ENCODE results near the gene RREB1. TPM values are rescaled to one million over a fixed set of nuclear protein-coding genes. Genes with fewer than 3 reads are reported as not detected.
A peak's percentile ranks its signal among the peaks of the same experiment; 100 is the strongest.
"Not testable (repeated sequence)": the region's sequence is repeated elsewhere in the genome, so short reads cannot be mapped to it uniquely, and the experiment has no call there.

RREB1 gene
- total RNA-seq, 2 experiments from 2014 or later: 18.7 to 19.7 TPM

DNA sequence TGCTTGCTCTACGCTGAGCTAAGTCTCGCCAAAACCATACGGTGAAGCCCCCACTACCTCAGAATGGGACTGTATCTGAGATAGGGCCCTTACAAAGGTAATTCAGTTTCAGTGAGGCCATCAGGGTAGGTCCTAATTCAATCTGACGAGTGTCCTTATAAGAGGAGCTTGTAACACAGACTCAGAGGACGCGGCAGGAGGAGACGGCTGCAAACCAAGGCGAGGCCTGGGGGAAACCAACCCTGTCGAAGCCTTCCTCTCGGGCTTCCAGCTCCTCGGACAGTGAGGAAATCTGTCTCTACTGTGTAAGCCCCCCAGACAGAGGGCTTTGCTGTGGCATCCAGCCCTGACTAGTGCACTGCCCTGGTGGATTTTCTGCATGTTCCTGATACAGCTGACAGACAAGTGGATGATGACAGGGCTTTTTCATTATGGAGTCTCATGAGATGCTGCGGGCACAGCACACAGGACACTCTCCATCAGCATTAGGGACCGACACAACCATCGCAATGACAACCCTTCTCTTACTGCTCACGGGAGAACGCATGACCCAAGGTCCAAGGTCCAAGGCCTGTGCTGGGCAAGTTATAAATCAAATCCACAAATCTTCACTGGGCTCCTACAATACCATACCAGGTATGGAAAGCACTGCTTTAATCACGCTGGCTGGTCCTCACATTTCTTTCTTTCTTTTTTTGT, 157.1 kb downstream of the RREB1 start:
- DNase-seq (no peak), ATAC-seq (no peak)
- H3K27me3 Mint-ChIP-seq: peaks cover 11% of the 10 kb centered on the region
- H3K27ac Mint-ChIP-seq: no peak overlapping the region
- TF ChIP-seq, protein P1, sequence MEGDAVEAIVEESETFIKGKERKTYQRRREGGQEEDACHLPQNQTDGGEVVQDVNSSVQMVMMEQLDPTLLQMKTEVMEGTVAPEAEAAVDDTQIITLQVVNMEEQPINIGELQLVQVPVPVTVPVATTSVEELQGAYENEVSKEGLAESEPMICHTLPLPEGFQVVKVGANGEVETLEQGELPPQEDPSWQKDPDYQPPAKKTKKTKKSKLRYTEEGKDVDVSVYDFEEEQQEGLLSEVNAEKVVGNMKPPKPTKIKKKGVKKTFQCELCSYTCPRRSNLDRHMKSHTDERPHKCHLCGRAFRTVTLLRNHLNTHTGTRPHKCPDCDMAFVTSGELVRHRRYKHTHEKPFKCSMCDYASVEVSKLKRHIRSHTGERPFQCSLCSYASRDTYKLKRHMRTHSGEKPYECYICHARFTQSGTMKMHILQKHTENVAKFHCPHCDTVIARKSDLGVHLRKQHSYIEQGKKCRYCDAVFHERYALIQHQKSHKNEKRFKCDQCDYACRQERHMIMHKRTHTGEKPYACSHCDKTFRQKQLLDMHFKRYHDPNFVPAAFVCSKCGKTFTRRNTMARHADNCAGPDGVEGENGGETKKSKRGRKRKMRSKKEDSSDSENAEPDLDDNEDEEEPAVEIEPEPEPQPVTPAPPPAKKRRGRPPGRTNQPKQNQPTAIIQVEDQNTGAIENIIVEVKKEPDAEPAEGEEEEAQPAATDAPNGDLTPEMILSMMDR (IDR thresholded peaks at IDR 0.05): no peak
- intact Hi-C loops (cut with micrococcal nuclease): no loop called here
- H3K4me1 Mint-ChIP-seq (ENCODE audit: low read depth): peaks cover 18% of the 10 kb centered on the region
- H3K4me3 Mint-ChIP-seq: no peak overlapping the region
- POLR2A ChIA-PET: no interaction called here
- peaks cover 3% of the 10 kb centered on the region for H3K9me3 Mint-ChIP-seq
- no peaks in the 10 kb centered on the region for H3K36me3 Mint-ChIP-seq (ENCODE audit: low read depth)
- CTCF ChIA-PET: interaction anchor here (0.8 to 1.5 kb wide), 2 partner anchors 11 to 588 kb away, joined by 3 to 7 read pairs; no protein-coding TSS in a partner anchor

GRCh38 chr6:7265385-7265726, 157.6 kb downstream of the RREB1 start:
- peaks cover 17% of the 10 kb centered on the region for H3K4me1 Mint-ChIP-seq (ENCODE audit: low read depth)
- H3K27ac Mint-ChIP-seq; ATAC-seq; H3K27me3 Mint-ChIP-seq; H3K9me3 Mint-ChIP-seq; H3K4me3 Mint-ChIP-seq; DNase-seq; CTCF ChIA-PET; H3K36me3 Mint-ChIP-seq (ENCODE audit: low read depth); intact Hi-C loops (cut with micrococcal nuclease): not testable (repeated sequence)
- POLR2A ChIA-PET: interaction anchor here (0.8 kb wide), 1 partner anchor 27 kb away, joined by 3 read pairs; no protein-coding TSS in a partner anchor

DNA sequence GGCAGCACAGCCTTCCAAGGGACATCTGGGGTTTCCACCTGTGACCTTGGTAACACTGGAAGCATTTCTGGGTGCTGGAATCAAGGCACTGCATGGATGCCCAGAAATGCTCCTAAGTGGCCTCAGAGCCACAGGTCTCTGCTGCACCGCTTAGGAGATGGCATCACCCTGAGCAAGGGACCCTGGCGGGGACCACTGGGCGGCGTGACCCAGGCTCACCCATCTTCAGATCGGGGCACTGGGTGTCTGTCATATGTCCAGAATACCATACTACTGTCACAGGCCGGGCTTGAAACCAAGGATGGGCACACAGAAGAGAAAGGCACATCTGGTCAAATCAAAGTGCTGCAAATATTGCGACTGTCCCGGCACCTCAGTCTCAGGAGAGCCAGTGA, 159.3 kb downstream of the RREB1 start:
- CTCF ChIA-PET: interaction anchor here (1.2 kb wide), 1 partner anchor 8 kb away, joined by 5 read pairs; no protein-coding TSS in a partner anchor
- TF ChIP-seq, protein P1 (IDR thresholded peaks at IDR 0.05): no peak
- peaks cover 3% of the 10 kb centered on the region for H3K9me3 Mint-ChIP-seq
- POLR2A ChIA-PET: no interaction called here
- H3K27ac Mint-ChIP-seq: no peak overlapping the region
- H3K27me3 Mint-ChIP-seq: peaks cover 2% of the 10 kb centered on the region
- no peak overlapping the region for H3K4me3 Mint-ChIP-seq
- no peaks in the 10 kb centered on the region for H3K36me3 Mint-ChIP-seq (ENCODE audit: low read depth)
- no peak for ATAC-seq
- intact Hi-C loops (cut with micrococcal nuclease): no loop called here
- peaks cover under 1% of the 10 kb centered on the region for H3K4me1 Mint-ChIP-seq (ENCODE audit: low read depth)
- no peak for DNase-seq

GRCh38 chr6:7267466-7268091, 159.8 kb downstream of the RREB1 start:
- Mint-ChIP-seq H3K27ac (no peak overlapping the region), H3K4me3 (no peak overlapping the region), H3K27me3 (peaks cover 2% of the 10 kb centered on the region), H3K9me3 (peaks cover 3% of the 10 kb centered on the region), H3K4me1 (ENCODE audit: low read depth) (no peaks in the 10 kb centered on the region), H3K36me3 (ENCODE audit: low read depth) (no peaks in the 10 kb centered on the region)
- POLR2A ChIA-PET: no interaction called here
- TF ChIP-seq, protein P1 (IDR thresholded peaks at IDR 0.05): no peak
- ATAC-seq: peak; percentile 27
- no peak for DNase-seq
- intact Hi-C loops (cut with micrococcal nuclease): no loop called here
- CTCF ChIA-PET: no interaction called here

- Mint-ChIP-seq H3K36me3 (ENCODE audit: low read depth) (no peaks in the 10 kb centered on the region), H3K27me3 (peaks cover 2% of the 10 kb centered on the region), H3K9me3 (peaks cover 3% of the 10 kb centered on the region), H3K4me1 (ENCODE audit: low read depth) (no peaks in the 10 kb centered on the region), H3K27ac (no peak overlapping the region), H3K4me3 (no peak overlapping the region)
- no peak for DNase-seq
- ChIA-PET POLR2A (no interaction called here), CTCF (no interaction called here)
- intact Hi-C loops (cut with micrococcal nuclease): no loop called here
- ATAC-seq: no peak
- TF ChIP-seq, protein P1 (IDR thresholded peaks at IDR 0.05): no peak
Measured at GRCh38 chr6:7268362-7268761, 160.6 kb downstream of the RREB1 start.
